BLaER1 (cell line): Measurements from ENCODE around the gene NSF.
"Not testable (repeated sequence)": the region's sequence is repeated elsewhere in the genome, so short reads cannot be mapped to it uniquely, and the experiment has no call there.

Experiments
- H3K27ac ChIP-seq: shearing (Covaris generic); formaldehyde crosslinking; 2 replicates; pipeline ENCODE4 v1.8.1; 2022
- H3K27me3 ChIP-seq: shearing (Covaris generic); formaldehyde crosslinking; 2 replicates; pipeline ENCODE4 v1.8.1; 2022
- H3K36me3 ChIP-seq: shearing (Covaris generic); formaldehyde crosslinking; 2 replicates; pipeline ENCODE4 v1.8.1; 2022
- H3K4me1 ChIP-seq: shearing (Covaris generic); formaldehyde crosslinking; 2 replicates; pipeline ENCODE4 v1.8.1; 2022
- H3K4me2 ChIP-seq: shearing (Covaris generic); formaldehyde crosslinking; 2 replicates; pipeline ENCODE4 v1.8.1; 2022
- H3K4me3 ChIP-seq: shearing (Covaris generic); formaldehyde crosslinking; 2 replicates; pipeline ENCODE4 v1.8.1; 2022
- H3K9ac ChIP-seq: shearing (Covaris generic); formaldehyde crosslinking; 2 replicates; pipeline ENCODE4 v1.8.1; 2022
- H3K9me3 ChIP-seq: shearing (Covaris generic); formaldehyde crosslinking; 2 replicates; pipeline ENCODE4 v1.8.1; 2022
- H4K20me1 ChIP-seq: shearing (Covaris generic); formaldehyde crosslinking; 2 replicates; pipeline ENCODE4 v1.8.1; 2022
- Cebpa-rat ChIP-seq: shearing (Covaris generic); IDR thresholded peaks from 2 replicates; pipeline ENCODE4 v1.8.1; 2022

NSF gene

GRCh38 chr17:46753776-46754175 is 163.3 kb downstream of the NSF start:
- Histone ChIP-seq H3K4me1 (no peaks in the 10 kb centered on the region), H3K9ac (no peak overlapping the region), H3K9me3 (no peaks in the 10 kb centered on the region), H3K4me2 (no peak overlapping the region), H3K4me3 (no peak overlapping the region), H3K27ac (no peak overlapping the region), H3K27me3 (no peaks in the 10 kb centered on the region), H4K20me1 (no peaks in the 10 kb centered on the region), H3K36me3 (peaks cover 73% of the 10 kb centered on the region)
- TF ChIP-seq Cebpa-rat = no peak

GRCh38 chr17:46756081-46756735 is 165.7 kb downstream of the NSF start:
- Histone ChIP-seq H4K20me1 (no peaks in the 10 kb centered on the region), H3K4me1 (no peaks in the 10 kb centered on the region), H3K4me2 (no peak overlapping the region), H3K4me3 (no peak overlapping the region), H3K9me3 (no peaks in the 10 kb centered on the region), H3K36me3 (peaks cover 76% of the 10 kb centered on the region), H3K27ac (no peak overlapping the region), H3K27me3 (no peaks in the 10 kb centered on the region), H3K9ac (no peak overlapping the region)
- TF ChIP-seq Cebpa-rat = no peak

- Histone ChIP-seq H3K27ac (no peak overlapping the region), H3K27me3 (no peaks in the 10 kb centered on the region), H3K4me1 (no peaks in the 10 kb centered on the region), H3K36me3 (peaks cover 70% of the 10 kb centered on the region), H3K9ac (no peak overlapping the region), H4K20me1 (no peaks in the 10 kb centered on the region), H3K4me2 (no peak overlapping the region), H3K4me3 (no peak overlapping the region), H3K9me3 (no peaks in the 10 kb centered on the region)
- no peak for TF ChIP-seq Cebpa-rat
These were observed 166.4 kb downstream of the NSF start for GRCh38 chr17:46756861-46757260.

- H3K4me2 ChIP-seq, H3K27ac ChIP-seq, H3K4me3 ChIP-seq, H4K20me1 ChIP-seq, H3K9ac ChIP-seq, H3K9me3 ChIP-seq, H3K4me1 ChIP-seq, H3K27me3 ChIP-seq: not testable (repeated sequence)
- peaks cover 62% of the 10 kb centered on the region for H3K36me3 ChIP-seq
These were observed 167.1 kb downstream of the NSF start for GRCh38 chr17:46757588-46757987.

GRCh38 chr17:46758614-46759013 is 168.1 kb downstream of the NSF start:
- Histone ChIP-seq H3K36me3 (peaks cover 61% of the 10 kb centered on the region), H3K9ac (no peak overlapping the region), H3K4me1 (no peaks in the 10 kb centered on the region), H3K27ac (no peak overlapping the region), H3K4me2 (no peak overlapping the region), H4K20me1 (no peaks in the 10 kb centered on the region), H3K4me3 (no peak overlapping the region), H3K9me3 (no peaks in the 10 kb centered on the region), H3K27me3 (no peaks in the 10 kb centered on the region)
- no peak for TF ChIP-seq Cebpa-rat

GRCh38 chr17:46759141-46759540 is 168.7 kb downstream of the NSF start:
- no peak overlapping the region for H3K27ac ChIP-seq
- no peak overlapping the region for H3K9ac ChIP-seq
- H3K27me3 ChIP-seq = no peaks in the 10 kb centered on the region

GRCh38 chr17:46763416-46763815 is 172.9 kb downstream of the NSF start:
- H3K4me1 ChIP-seq = no peaks in the 10 kb centered on the region
- TF ChIP-seq Cebpa-rat = no peak
- H3K4me2 ChIP-seq = no peak overlapping the region

More at GRCh38 chr17:46759141-46759540, 168.7 kb downstream of the NSF start:
- H3K9me3 ChIP-seq = no peaks in the 10 kb centered on the region
- H3K4me2 ChIP-seq = no peak overlapping the region
- no peaks in the 10 kb centered on the region for H3K4me1 ChIP-seq
- no peak for TF ChIP-seq Cebpa-rat
- no peaks in the 10 kb centered on the region for H4K20me1 ChIP-seq
- H3K36me3 ChIP-seq = peaks cover 56% of the 10 kb centered on the region
- no peak overlapping the region for H3K4me3 ChIP-seq

GRCh38 chr17:46764000-46764708 is 173.7 kb downstream of the NSF start:
- peaks cover 18% of the 10 kb centered on the region for H3K36me3 ChIP-seq
- H3K9me3 ChIP-seq = no peaks in the 10 kb centered on the region
- no peak for TF ChIP-seq Cebpa-rat
- no peak overlapping the region for H3K27ac ChIP-seq
- no peak overlapping the region for H3K4me2 ChIP-seq
- no peaks in the 10 kb centered on the region for H4K20me1 ChIP-seq
- no peak overlapping the region for H3K4me3 ChIP-seq
- no peak overlapping the region for H3K9ac ChIP-seq
- no peaks in the 10 kb centered on the region for H3K27me3 ChIP-seq
- no peaks in the 10 kb centered on the region for H3K4me1 ChIP-seq

More at GRCh38 chr17:46763416-46763815, 172.9 kb downstream of the NSF start:
- H3K36me3 ChIP-seq = peaks cover 23% of the 10 kb centered on the region
- H3K4me3 ChIP-seq = no peak overlapping the region
- H4K20me1 ChIP-seq = no peaks in the 10 kb centered on the region
- no peaks in the 10 kb centered on the region for H3K9me3 ChIP-seq
- no peak overlapping the region for H3K27ac ChIP-seq
- no peaks in the 10 kb centered on the region for H3K27me3 ChIP-seq
- no peak overlapping the region for H3K9ac ChIP-seq

- H3K4me2 ChIP-seq = no peak overlapping the region
- no peak overlapping the region for H3K27ac ChIP-seq
- H3K4me1 ChIP-seq = no peaks in the 10 kb centered on the region
These were observed 174.4 kb downstream of the NSF start for GRCh38 chr17:46764709-46765401.

GRCh38 chr17:46765453-46765852 is 175.0 kb downstream of the NSF start:
- Histone ChIP-seq H3K9ac (no peak overlapping the region), H3K4me3 (no peak overlapping the region), H3K9me3 (no peaks in the 10 kb centered on the region), H3K27me3 (peaks cover 13% of the 10 kb centered on the region), H3K27ac (no peak overlapping the region), H3K4me2 (no peak overlapping the region), H3K36me3 (peaks cover 7% of the 10 kb centered on the region; the same call in 1 of the 2 replicates), H4K20me1 (no peaks in the 10 kb centered on the region), H3K4me1 (peaks cover 5% of the 10 kb centered on the region)
- TF ChIP-seq Cebpa-rat = no peak

More at GRCh38 chr17:46764709-46765401, 174.4 kb downstream of the NSF start:
- TF ChIP-seq Cebpa-rat = no peak
- no peak overlapping the region for H3K4me3 ChIP-seq
- no peaks in the 10 kb centered on the region for H3K9me3 ChIP-seq
- H3K36me3 ChIP-seq = peaks cover 11% of the 10 kb centered on the region; the same call in 1 of the 2 replicates
- no peak overlapping the region for H3K9ac ChIP-seq
- no peaks in the 10 kb centered on the region for H4K20me1 ChIP-seq
- H3K27me3 ChIP-seq = peaks cover 7% of the 10 kb centered on the region
